GM21529 (cell line): ENCODE results near the gene SORCS1.

ENCODE experiments used
- ATAC-seq: cut with Tn5 transposase; IDR thresholded peaks from one replicate; pipeline ENCODE4 v1.9.1; 2021; ENCODE audit not compliant: unreplicated experiment

SORCS1 gene

DNA sequence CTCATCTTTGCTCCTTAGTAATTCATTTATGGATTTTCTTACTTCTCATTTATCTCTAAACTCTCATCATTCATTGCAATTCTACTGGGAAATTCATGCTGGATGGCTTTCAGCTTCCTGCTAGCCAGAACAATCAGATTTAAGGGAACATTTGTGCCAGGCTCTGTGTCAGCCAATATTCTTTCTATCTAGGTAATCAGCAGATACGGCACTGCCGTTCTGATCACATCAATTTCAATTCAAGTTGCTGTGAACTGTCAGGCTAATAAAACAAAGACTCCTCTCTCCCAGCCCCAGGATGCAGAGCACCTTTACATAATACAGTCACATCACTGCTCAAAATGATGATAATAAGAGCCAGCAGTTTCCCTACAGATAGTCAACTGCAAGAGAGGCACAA, 468.3 kb downstream of the SORCS1 start:
- ATAC-seq, result no peak

DNA sequence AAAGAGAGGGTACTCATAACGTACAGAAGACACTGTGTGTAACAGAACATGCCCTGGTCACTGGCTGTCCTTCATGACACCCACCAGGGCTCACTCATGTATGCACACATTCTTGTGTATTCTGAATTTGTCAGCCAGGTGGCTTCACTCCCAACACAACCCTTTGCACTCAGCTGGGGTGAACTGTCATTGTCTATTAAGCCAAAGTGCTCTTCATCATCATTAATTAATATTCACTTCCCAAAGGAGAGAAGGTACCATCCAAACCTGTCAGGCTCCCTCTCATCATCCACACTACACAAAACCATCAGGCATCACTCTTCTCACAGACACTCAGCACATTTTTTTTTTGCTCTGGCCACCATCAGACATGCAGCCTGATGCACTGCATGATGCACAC, 469.8 kb downstream of the SORCS1 start:
- no peak for ATAC-seq

DNA sequence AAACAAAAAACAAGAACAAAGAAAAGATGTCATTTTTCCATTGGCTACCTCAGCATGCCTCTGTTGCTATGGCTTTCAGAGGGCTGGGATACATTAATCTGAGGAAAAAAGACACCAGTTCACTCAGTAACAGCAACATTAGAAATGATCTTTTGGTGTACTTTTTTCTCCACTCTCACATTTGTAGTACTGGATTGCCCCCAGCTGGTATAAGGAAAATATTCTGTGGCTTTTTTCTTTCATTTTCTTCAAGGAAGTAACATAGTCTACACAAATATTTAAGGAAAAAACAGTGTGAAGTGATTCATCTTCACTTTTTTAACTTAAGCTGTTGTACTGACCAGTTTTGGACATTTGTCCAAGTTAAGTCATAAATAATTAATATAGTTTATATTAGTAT, 482.3 kb downstream of the SORCS1 start:
- no peak for ATAC-seq

DNA sequence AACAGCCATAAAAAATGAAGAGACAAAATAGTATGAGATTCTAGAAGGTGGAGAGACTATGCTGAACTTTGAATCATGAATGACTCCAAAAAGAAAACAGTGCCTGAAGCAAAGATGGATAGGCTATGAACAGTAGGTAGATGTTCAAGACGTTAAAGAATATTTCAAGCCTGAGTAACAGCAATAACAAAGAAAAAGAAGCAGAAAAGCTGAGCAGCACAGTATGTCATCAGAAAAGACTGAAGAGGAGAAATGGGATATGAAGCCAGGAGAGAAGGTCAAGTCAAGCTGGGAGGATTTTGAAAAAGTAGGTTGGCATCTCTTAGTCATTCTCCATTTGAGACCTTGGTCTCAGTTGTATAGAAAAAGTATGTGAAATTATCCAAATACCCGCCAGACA, 484.4 kb downstream of the SORCS1 start:
- ATAC-seq, result no peak

DNA sequence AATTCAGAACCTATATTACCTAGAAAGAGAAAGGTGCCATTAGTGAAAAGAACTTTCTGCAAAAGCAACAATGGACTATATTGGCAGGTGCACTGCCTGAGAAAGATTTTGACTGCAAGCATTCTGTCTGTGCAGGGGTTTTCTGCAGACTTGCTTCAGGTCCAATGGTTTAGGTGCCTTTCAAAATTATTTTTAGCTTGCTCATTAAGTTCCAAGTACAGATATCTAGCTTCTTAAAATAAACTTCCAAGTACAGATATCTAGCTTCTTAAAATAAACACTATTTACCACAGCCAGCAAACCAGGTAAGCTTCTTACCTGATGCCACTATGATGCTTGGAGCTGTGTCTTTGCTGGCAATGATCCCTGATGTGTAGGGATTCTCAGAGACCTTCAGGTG, 485.2 kb downstream of the SORCS1 start:
- no peak for ATAC-seq

DNA sequence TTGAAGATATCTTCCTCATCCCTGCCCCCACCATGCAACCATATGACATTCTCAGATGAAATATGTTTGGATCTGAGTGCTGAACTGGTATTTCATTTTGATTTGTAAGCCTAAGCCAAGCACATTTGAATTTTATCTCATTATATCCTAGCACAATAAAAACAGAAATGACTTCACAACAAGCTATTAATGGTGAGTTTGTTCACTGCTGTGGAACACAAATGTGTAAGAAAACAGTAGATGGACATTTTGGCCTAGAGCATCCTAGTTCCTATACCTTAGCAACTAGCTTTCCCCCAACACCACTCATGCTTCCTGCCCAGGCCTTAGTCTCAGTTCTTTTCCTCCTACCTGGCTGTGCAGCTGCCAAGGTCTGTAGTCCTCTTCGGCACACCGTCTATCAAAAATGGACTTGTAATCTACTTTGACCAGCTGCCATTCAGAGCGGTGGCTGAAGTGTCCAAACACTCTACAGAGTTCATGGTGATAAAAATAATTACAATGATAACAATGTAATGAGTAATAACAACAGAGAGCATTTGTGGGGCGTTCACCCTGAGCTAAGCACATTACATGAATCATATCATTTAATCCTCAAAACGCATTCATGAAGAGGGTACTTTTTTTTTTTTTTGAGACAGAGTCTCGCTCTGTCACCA, 491.9 kb downstream of the SORCS1 start:
- ATAC-seq, result no peak

DNA sequence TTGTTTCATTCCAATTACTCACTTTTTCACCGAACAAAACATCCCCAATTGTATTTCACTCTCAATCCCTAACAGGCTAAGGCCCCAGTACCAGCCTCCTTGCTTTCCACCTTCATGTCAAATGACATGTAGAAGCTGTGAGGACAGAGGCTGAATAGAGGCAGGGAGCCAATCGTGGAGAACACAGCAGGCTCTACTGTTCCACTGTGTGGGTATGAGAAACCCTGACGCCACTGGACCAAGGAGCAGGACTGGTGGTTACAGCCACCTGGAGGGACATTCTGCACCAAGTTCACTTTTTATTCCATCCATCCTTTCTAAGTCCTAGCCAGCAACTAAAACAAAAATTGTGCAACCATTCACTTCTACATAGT, 502.8 kb downstream of the SORCS1 start:
- no peak for ATAC-seq

DNA sequence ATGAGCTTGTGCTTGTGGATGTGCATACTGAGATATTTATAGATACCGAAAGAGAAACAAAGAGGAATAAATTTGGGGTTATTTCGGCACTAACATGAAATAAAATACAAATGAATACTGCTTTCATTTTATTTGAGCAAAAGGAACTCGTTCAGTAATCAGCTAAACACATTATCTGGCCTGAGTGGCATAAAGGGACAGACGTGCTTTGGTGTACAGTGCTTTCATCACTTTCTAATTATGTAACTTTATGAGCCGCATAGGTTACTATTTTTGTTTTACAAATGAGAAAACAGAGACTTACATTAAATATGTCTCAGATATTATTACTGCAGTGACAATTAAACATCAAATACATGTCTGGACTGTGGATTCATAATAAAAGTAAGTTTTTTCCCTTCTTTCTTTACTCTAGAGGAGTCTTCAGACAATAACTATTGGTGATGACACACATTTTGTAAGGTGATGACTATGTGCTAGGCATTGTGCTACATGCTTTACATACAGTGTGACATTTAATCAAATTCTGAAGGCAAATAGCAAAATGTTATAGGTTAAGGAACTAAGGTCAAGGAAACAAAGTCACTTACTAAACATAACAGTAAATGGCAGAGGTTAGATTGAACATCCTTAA, 503.3 kb downstream of the SORCS1 start:
- no peak for ATAC-seq

DNA sequence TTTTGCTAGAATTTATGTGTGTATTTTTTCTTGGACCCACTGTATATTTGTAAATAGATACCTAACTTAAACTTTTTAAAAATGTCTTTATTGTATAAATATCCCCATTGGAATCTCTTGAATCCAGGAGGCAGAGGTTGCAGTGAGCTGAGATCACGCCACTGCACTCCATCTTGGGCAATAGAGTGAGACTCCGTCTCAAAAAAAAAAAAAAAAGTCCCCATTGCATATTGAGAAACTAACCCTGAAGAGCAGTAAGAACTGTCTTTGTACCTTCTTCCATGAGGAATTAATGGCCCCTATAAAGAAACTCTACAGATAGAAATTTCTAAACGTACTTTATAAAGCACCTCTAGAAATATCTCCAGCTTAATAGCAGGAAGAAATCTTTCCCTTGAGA, 504.0 kb downstream of the SORCS1 start:
- ATAC-seq, result no peak

DNA sequence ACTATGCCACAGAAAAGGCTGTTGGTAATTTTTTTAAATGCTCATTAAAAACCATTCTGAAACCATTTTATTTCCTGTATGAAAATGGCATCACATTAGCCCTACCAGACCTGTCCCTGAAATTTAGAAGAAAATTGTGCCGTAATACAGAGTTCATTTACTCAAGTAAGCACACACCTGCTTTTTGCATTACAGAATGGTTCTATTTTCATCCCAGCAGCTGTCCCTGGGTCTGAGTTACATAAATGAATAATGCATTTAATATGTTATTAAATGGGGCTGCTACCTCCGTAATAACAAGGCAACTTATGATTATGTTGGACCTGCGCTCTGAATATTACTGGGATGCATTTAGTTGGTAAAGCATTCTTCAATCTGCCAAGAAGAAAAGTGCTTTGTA, 508.9 kb downstream of the SORCS1 start:
- ATAC-seq, result no peak

DNA sequence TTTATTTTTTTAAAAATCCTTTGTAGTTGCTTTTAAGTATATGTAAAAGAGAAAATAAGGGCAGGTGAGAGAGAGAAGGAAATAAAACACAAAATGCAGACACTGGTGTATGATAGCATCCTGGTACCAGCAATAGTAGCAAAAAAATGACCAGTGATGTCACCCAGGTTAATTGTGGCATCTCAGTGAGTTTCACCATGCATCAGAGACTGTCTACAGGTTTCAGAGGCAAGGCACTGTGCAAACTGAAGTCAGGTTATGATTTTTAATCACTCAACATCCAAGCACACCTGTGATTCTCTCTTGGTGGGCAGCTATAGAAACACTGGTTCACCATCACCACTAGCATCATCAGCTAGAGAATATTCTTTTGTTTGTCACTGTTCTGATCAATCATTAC, 509.3 kb downstream of the SORCS1 start:
- no peak for ATAC-seq

DNA sequence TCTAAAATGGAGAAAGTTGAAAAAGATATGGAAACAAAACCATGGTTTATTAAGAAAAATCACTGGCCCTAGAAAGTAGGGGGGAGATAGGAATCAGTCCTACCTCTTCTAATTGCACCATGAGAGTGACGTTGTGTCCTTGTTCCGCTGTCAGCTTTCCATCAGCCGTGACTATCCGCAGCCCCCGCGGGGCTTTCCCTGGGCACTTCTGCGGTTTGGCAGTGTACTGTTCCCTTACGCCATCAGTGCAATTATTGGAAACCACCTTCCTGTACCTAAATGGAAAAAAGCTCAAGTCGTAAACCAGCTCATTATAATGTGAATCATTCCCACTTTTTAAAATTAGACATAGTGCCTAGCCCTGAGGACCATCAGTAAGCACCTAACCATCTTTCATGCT, 512.2 kb downstream of the SORCS1 start:
- no peak for ATAC-seq

DNA sequence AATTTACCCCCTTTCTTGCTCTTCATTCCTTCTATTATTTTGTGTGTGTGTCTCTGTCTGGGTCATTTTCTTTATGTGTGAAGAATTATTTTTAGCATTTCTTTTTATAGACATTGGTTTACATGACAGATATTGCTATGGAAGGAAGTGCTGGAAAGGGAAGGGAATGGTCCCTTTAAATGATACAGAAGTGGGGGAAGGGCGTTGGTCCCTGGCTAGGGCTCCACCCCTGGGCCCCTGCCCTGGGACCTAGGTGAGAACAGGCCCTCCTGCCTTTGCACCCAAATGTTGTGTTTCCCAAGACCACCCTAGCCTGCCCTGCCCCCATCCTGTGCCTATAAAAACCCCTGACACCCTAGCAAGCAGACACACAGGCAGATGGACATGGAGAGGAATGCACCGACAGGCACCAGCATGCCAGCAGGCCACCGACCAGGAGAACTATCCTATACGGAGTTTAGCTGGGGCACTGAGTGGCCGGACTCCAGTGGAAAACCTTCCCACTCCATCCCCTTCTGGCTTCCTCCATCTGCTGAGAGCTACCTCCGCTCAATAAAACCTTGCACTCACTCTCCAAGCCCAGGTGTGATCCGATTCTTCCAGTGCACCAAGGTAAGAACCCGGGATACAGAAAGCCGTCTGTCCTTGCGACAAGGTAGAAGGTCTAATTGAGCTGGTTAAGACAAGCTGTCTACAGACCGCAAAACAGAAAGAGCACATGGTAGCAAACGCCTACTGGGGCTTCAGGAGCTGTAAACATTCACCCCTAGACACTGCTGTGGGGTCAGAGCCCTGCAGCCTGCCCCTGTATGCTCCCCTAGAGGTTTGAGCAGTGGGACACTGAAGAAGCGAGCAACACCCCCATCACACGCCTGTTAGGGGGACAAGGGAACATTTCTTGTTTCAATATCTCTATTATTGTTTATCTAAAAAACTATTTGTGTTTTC, 515.7 kb downstream of the SORCS1 start:
- no peak for ATAC-seq

DNA sequence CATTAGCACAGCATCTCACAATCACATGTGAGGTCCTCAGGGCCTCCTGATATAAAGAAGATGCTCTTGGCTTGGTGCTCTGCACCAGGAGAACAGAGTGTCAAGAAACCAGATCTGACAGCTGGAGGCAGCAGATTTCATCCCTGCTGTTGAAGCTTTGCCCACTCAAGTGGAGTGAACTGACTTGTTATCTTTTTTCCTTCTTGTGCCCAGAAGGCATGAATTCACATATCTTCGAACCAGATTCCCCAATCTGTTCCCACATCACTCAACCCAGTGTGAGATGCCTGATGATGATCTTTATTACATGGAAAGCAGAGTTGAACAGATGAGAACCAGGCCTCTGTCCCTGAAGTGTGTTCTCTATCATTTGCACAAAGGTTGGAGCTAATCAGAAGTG, 521.0 kb downstream of the SORCS1 start:
- ATAC-seq, result no peak

DNA sequence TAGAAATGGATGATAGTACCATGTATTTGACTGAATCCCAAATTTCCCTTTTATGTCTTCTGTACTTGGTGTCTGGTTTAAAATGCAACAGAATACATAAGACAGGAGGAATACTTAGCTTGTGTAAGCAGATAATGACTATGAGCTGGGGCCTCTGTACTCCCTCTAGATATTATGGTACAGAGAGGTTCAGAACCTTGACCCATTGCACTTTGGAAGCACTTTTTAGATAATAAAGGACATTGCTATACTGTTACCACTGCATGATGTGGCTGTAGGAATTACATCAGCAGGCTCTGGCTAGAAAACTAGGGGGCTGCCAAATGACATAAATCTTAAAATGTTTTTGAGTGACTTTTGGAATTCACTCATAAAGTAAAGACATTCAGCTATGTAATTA, 526.6 kb downstream of the SORCS1 start:
- no peak for ATAC-seq

DNA sequence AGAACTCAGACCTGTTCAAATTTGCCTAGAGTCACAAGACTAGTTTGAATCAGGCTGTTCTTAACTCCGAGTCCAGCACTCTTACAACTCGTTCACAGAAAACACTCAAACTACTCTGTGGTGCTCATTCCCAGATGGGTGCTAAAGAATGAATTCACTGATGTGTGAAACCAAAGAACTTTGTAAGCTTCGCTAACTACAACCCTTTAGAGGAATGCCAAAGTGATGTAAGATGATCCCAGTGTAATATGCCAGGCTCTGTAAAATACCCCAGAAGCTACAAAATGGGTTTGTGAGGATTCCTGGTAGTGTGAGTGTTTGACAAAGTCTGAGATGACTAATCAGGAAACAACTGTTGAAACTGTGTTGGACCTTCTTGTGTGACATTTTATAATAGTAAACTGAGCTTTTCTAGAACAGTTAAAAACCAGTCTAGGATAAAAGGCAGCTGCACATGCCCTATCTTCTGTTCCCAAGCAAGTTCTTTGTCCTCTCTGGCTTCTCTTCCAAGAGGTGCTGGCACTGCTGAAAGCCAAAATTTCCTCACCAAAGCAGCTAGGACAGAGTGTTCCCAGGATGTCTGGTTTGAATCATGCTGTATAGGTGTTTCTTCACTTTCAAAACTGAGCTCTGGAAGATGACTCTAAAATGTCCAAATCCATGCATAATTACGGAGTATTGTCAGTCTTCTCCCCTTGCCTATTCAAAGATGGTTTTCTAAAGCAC, 527.6 kb downstream of the SORCS1 start:
- ATAC-seq, result no peak

DNA sequence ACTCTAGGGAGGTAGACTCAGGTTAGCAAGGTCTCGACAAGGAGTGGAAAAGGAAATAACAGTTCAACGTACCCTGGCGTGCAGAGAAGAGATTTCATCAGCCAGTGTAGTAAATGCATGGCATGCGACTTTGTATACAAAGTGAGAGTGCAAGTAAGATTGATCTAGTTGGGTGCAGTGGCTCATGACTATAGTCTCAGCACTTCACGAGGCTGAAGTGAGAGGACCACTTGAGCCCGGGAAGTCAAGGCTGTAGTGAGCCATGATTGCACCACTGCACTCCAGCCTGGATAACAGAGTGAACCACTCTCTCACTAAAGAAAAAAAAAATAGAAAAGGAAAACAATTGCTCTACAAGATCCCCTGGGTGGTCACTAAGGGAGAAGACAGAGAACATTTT, 528.6 kb downstream of the SORCS1 start:
- no peak for ATAC-seq

DNA sequence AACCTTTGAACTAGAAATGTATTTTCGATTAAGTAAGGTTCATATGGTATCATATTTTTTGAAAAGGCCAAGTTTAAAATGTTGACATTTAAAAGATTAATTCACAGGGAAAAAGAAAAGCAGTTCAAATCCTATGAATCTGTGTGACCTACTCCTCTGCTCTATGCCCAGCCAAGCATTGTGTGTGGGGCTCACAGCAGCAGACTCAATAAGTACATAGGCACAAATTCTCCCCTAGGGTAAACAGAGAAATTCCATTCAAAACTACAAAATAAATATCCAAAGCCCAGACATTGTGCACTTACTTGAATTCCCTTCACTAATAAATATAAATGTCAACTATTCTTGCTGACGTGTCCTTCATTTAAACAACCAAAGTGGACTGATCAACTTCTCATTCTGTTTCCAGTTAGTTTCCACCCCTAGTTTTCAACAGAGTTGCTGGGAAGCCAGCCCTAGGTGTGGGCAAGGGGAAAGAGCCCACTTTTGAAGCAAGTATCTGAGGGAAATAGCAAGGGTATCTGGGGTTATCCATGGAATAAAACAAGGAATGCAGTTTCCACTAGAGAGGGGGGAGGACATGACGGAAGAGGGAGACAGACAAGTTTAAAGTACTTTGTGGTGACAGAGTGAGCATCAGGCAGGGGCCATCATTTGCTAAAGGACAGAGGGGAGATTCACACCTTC, 533.3 kb downstream of the SORCS1 start:
- ATAC-seq, result no peak

DNA sequence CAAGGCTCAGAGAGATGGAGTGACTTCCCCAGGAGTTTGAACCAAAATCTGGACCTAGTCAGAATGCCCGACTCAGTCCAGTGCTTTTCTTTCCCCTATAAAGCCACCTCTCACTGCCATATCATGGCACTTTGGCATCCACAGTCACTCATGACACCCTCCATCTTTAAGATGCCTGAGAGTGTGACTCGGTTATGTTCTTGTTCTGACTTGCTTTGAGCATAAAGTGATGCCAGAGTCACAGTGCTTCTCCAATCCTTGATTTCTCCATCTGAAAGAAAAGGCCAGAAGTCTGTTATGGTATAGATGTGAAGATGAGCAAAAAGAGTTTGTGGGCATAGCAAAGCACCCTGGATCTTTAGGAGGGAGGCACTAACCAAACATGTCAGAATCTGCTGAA, 538.1 kb downstream of the SORCS1 start:
- no peak for ATAC-seq

DNA sequence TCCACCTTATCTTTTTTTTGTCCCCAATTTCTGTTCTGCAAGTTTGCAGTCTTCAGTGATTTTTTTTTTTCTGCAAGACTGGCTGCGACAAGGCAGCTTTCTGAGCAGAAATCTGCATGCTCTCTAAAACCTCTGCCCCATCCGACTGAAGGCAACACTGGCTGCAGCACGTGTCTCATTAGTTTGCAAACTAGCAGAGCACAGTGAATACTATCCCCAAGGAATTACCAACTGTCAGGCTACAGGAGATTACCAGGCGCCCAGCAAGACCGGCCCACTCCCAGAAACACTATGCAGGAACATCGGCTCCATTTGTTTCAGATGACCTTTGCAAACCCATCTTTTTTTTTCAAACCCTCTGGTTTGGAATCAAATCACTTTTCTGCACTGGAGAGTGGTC, 538.8 kb downstream of the SORCS1 start:
- no peak for ATAC-seq

DNA sequence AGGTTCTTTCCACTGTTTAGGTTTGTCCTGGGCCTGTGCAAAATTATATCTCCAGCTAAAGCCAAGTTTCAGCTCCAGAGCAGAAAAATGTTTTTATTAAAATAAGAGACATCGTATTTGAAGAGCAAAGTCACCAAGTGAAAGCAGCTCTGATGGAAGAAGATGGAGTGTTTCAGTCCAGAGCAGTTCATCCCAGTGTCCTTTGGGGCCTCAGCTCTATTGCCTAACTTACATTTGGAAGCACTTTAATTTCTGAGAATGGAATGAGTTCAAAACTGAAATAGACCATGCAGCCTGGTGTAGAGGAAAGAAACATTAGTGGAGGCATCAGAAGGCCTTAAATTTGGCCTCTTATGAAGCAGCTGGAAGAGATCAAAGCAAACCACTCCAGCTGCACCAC, 545.2 kb downstream of the SORCS1 start:
- no peak for ATAC-seq
